ENCODE measurements around the gene NAXD. TPM values are rescaled to one million over a fixed set of nuclear protein-coding genes. Genes with fewer than 3 reads are reported as not detected.

The NAXD gene
- total RNA-seq, 4 donors from 2014 or later, result 27.1 to 43.2 (median 35.8) TPM

- Histone ChIP-seq H3K9me3 (no peaks in the 10 kb centered on the region), H3K27me3 (no peaks in the 10 kb centered on the region), H3K4me1 (peaks cover 0 to 10% (median 4%) of the 10 kb centered on the region in 4 donors), H3K27ac (peak overlapping the region in 3 of 4 donors; percentile 18 to 67 (median 52)), H3K36me3 (no peaks in the 10 kb centered on the region), H3K4me3 (no peak overlapping the region)
- TF ChIP-seq POLR2A (IDR thresholded peaks at IDR 0.05) (no peak), CTCF (IDR thresholded peaks at IDR 0.05) (no peak)
- DNase-seq, result peak in 1 of 3 donors; percentile 63
These were observed 38.4 kb upstream of the NAXD start for GRCh38 chr13:110576736-110577476.

- no peak for TF ChIP-seq POLR2A (IDR thresholded peaks at IDR 0.05)
- TF ChIP-seq CTCF (IDR thresholded peaks at IDR 0.05), result no peak
- H3K36me3 ChIP-seq, result no peaks in the 10 kb centered on the region
- no peak overlapping the region for H3K27ac ChIP-seq
These were observed 37.0 kb upstream of the NAXD start for GRCh38 chr13:110578363-110578762.

GRCh38 chr13:110580800-110581199 is 34.5 kb upstream of the NAXD start:
- TF ChIP-seq POLR2A (IDR thresholded peaks at IDR 0.05) (no peak), CTCF (IDR thresholded peaks at IDR 0.05) (no peak)
- Histone ChIP-seq H3K27ac (no peak overlapping the region), H3K27me3 (no peaks in the 10 kb centered on the region), H3K4me1 (peaks cover 0 to 4% (median under 1%) of the 10 kb centered on the region in 4 donors), H3K9me3 (no peaks in the 10 kb centered on the region), H3K36me3 (no peaks in the 10 kb centered on the region), H3K4me3 (no peak overlapping the region)
- DNase-seq, result no peak

More at GRCh38 chr13:110578363-110578762, 37.0 kb upstream of the NAXD start:
- H3K27me3 ChIP-seq, result no peaks in the 10 kb centered on the region
- H3K4me3 ChIP-seq, result no peak overlapping the region
- H3K9me3 ChIP-seq, result no peaks in the 10 kb centered on the region
- no peak for DNase-seq
- H3K4me1 ChIP-seq, result peaks cover 0 to 10% (median 4%) of the 10 kb centered on the region in 4 donors

- no peak for DNase-seq
- Histone ChIP-seq H3K36me3 (no peaks in the 10 kb centered on the region), H3K4me1 (no peaks in the 10 kb centered on the region), H3K9me3 (no peaks in the 10 kb centered on the region), H3K27ac (no peak overlapping the region), H3K4me3 (no peak overlapping the region), H3K27me3 (no peaks in the 10 kb centered on the region)
- TF ChIP-seq POLR2A (IDR thresholded peaks at IDR 0.05) (no peak), CTCF (IDR thresholded peaks at IDR 0.05) (no peak)
These were observed 33.7 kb upstream of the NAXD start for GRCh38 chr13:110581506-110582185.

GRCh38 chr13:110582421-110582954 is 32.9 kb upstream of the NAXD start:
- no peak for TF ChIP-seq POLR2A (IDR thresholded peaks at IDR 0.05)
- TF ChIP-seq CTCF (IDR thresholded peaks at IDR 0.05), result no peak
- no peak for DNase-seq
- H3K9me3 ChIP-seq, result no peaks in the 10 kb centered on the region

More at GRCh38 chr13:110582421-110582954, 32.9 kb upstream of the NAXD start:
- Histone ChIP-seq H3K4me3 (no peak overlapping the region), H3K36me3 (no peaks in the 10 kb centered on the region), H3K27me3 (no peaks in the 10 kb centered on the region), H3K27ac (no peak overlapping the region), H3K4me1 (no peaks in the 10 kb centered on the region)
